ENCODE data around the gene MPRIP. TPM values are rescaled to one million over a fixed set of nuclear protein-coding genes. Genes with fewer than 3 reads are reported as not detected.
A peak's percentile ranks its signal among the peaks of the same experiment; 100 is the strongest.

Gene MPRIP
- total and polyA plus RNA-seq, 12 donors = 88.5 to 234 (median 175) TPM

DNA sequence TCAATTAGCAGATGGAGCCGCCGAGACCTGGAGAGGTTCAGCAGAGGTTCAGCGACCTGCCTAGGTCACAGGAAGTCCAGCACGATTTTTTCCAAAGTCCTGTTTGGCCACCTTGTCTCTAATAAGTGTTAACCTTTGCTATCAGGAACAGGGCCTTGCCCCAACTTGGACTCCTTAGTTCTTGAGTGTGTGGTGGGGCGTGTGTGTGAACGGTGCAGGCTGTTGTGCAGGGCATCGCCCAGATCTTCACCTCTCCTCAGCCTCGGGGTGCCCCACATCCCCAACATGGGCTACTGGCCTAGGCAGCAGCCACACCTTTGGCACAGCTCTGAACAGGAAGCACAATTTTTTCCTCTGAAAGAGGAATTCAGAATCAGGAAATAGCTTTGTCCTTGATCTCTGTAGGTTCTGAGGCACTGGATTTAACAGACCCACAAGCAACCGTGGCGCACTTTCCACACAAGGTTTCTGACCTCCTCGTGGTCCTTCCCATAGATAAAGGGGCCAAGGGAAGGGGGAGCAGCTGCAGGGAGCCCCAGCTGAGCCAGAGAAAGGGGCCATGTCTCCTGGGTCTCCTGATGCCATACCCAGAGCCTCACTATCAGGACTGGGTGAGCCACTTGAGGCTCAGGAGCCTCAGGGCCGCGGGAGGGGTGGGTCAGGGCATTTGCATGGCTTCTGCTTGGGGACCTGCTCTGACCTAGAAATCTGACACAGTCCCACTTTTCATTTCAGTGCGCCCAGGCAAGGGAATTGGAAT is 10.4 kb downstream of the MPRIP start:
- TF ChIP-seq POLR2A (IDR thresholded peaks at IDR 0.05) = no peak
- no peak for TF ChIP-seq CTCF (IDR thresholded peaks at IDR 0.05)
- H3K27ac ChIP-seq = peak overlapping the region in 4 of 5 donors; percentile 61 to 89 (median 72)
- 35 to 40% (median 38%) methylated on average over 12 to 14 of the region's 14 CpGs for WGBS, 4 donors
- H3K4me3 ChIP-seq = peak overlapping the region in 1 of 4 donors; percentile 31
- no peaks in the 10 kb centered on the region for H3K27me3 ChIP-seq
- no peaks in the 10 kb centered on the region for H3K9me3 ChIP-seq (replicated peaks in 1 of 3)
- intact Hi-C loops (cut with DNase I) = loop anchor here (5.0 kb wide), 2 partner anchors 50 to 55 kb away; no protein-coding TSS in a partner anchor
- peaks cover 38 to 61% of the 10 kb centered on the region in 2 donors for H3K4me1 ChIP-seq (replicated peaks in 1 of 2)
- peak in 3 of 7 donors; percentile 13 to 25 (median 19) for DNase-seq
- peaks cover 0 to 1% of the 10 kb centered on the region in 2 donors for H3K36me3 ChIP-seq (replicated peaks in 1 of 2)

DNA sequence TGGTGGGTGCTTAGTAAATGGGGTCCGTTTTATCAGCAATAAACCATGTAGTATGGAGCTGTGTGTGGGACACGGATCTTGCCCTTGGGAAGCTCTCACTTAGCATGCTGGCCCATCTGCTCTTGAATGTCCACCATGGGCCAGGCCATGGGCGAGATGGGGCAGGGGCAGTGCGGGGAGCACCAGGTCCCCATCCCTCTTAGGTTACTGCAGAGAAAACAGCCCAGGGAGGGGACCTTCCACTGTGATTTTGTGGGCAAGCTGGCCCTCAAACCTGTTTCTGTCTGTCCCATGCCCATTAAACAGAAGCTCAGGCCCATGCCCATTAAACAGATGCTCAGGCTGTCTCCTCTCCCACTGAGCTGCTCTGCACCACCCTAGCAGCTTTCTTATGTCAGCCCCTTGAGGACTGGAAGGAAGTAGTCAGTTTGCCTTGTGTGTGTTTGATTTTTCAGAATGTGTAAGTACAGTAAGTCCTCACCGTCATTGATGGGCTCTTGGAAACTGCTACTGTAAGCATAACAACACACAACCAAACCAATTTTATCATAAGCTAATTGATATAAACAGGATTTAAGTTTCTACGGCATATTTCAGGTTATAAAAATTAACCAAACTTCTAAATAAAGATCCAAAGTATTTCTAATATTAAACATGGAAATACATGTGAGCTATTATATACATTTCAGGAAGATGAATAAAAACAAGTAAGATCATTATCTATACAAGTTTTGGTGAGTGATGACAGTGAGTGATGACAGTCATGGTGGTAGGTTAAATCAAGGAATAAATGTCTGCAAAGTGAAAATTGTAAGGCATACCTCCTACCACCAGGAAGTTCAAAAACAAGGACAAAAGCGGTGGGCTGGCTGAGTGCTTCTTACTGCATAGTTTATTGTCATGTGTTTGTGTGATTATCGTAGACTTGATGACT is 11.5 kb downstream of the MPRIP start:
- Histone ChIP-seq H3K4me3 (no peak overlapping the region), H3K27me3 (no peaks in the 10 kb centered on the region), H3K27ac (peak overlapping the region in 2 of 5 donors; percentile 65 to 89), H3K4me1 (replicated peaks in 1 of 2) (peaks cover 38 to 56% of the 10 kb centered on the region in 2 donors), H3K9me3 (replicated peaks in 1 of 3) (no peaks in the 10 kb centered on the region), H3K36me3 (replicated peaks in 1 of 2) (peaks cover 0 to 6% of the 10 kb centered on the region in 2 donors)
- intact Hi-C loops (cut with DNase I) = loop anchor here (5.0 kb wide), 2 partner anchors 49 to 54 kb away; no protein-coding TSS in a partner anchor
- WGBS, 4 donors = 82 to 89% (median 86%) methylated on average over 4 to 8 of the region's 8 CpGs
- TF ChIP-seq POLR2A (IDR thresholded peaks at IDR 0.05) (no peak), CTCF (IDR thresholded peaks at IDR 0.05) (no peak)
- DNase-seq = peak in 4 of 7 donors; percentile 8 to 21 (median 12)

- Histone ChIP-seq H3K27ac (no peak overlapping the region), H3K9me3 (replicated peaks in 1 of 3) (no peaks in the 10 kb centered on the region), H3K4me3 (no peak overlapping the region), H3K27me3 (no peaks in the 10 kb centered on the region), H3K36me3 (replicated peaks in 1 of 2) (peaks cover 0 to 6% of the 10 kb centered on the region in 2 donors), H3K4me1 (replicated peaks in 1 of 2) (peaks cover 38 to 56% of the 10 kb centered on the region in 2 donors)
- intact Hi-C loops (cut with DNase I) = loop anchor here (5.0 kb wide), 2 partner anchors 48 to 53 kb away; no protein-coding TSS in a partner anchor
- 91 to 98% (median 96%) methylated on average over 4 of the region's 4 CpGs for WGBS, 4 donors
- peak in 2 of 7 donors; percentile 2 to 20 for DNase-seq
- no peak for TF ChIP-seq POLR2A (IDR thresholded peaks at IDR 0.05)
Measured at GRCh38 chr17:17054636-17055035, 12.4 kb downstream of the MPRIP start.

- WGBS, 4 donors = 74 to 83% (median 80%) methylated on average over 15 to 16 of the region's 16 CpGs
Measured at GRCh38 chr17:17055286-17056155, 13.3 kb downstream of the MPRIP start.

More at GRCh38 chr17:17055286-17056155, 13.3 kb downstream of the MPRIP start:
- peak in 5 of 7 donors; percentile 14 to 57 (median 29) for DNase-seq
- intact Hi-C loops (cut with DNase I) = no loop called here
- Histone ChIP-seq H3K4me1 (replicated peaks in 1 of 2) (peaks cover 38 to 59% of the 10 kb centered on the region in 2 donors), H3K27ac (peak overlapping the region in 2 of 5 donors; percentile 26 to 46), H3K27me3 (no peaks in the 10 kb centered on the region), H3K4me3 (no peak overlapping the region), H3K9me3 (replicated peaks in 1 of 3) (no peaks in the 10 kb centered on the region), H3K36me3 (replicated peaks in 1 of 2) (peaks cover 0 to 6% of the 10 kb centered on the region in 2 donors)
- TF ChIP-seq CTCF (IDR thresholded peaks at IDR 0.05) (no peak), POLR2A (IDR thresholded peaks at IDR 0.05) (no peak)
